Measurements from ENCODE around the gene FZD10. TPM values are rescaled to one million over a fixed set of nuclear protein-coding genes. Genes with fewer than 3 reads are reported as not detected.

FZD10 gene
- polyA plus RNA-seq, 1 experiment: not detected

- no peak for DNase-seq (ENCODE audit: low read depth, low spot score)
- H3K27me3 ChIP-seq (ENCODE audit: control insufficient read depth, insufficient read depth, low read length): no peaks in the 10 kb centered on the region
- TF ChIP-seq, protein P1, sequence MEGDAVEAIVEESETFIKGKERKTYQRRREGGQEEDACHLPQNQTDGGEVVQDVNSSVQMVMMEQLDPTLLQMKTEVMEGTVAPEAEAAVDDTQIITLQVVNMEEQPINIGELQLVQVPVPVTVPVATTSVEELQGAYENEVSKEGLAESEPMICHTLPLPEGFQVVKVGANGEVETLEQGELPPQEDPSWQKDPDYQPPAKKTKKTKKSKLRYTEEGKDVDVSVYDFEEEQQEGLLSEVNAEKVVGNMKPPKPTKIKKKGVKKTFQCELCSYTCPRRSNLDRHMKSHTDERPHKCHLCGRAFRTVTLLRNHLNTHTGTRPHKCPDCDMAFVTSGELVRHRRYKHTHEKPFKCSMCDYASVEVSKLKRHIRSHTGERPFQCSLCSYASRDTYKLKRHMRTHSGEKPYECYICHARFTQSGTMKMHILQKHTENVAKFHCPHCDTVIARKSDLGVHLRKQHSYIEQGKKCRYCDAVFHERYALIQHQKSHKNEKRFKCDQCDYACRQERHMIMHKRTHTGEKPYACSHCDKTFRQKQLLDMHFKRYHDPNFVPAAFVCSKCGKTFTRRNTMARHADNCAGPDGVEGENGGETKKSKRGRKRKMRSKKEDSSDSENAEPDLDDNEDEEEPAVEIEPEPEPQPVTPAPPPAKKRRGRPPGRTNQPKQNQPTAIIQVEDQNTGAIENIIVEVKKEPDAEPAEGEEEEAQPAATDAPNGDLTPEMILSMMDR (IDR thresholded peaks at IDR 0.05; ENCODE audit: low read depth, low read length): no peak
- CTCF ChIA-PET: no interaction called here
- no peak overlapping the region for H3K27ac ChIP-seq (ENCODE audit: low read depth, low read length)
- H3K9me3 ChIP-seq (ENCODE audit: control insufficient read depth, insufficient read depth, low read length): peaks cover 80% of the 10 kb centered on the region
- POLR2A ChIA-PET: no interaction called here
- H3K4me3 ChIP-seq (ENCODE audit: low read depth, low read length): no peak overlapping the region
Measured at GRCh38 chr12:130200445-130200844, 38.2 kb downstream of the FZD10 start.

- Histone ChIP-seq H3K9me3 (ENCODE audit: control insufficient read depth, insufficient read depth, low read length) (peaks cover 81% of the 10 kb centered on the region), H3K4me3 (ENCODE audit: low read depth, low read length) (no peak overlapping the region), H3K27ac (ENCODE audit: low read depth, low read length) (no peak overlapping the region), H3K27me3 (ENCODE audit: control insufficient read depth, insufficient read depth, low read length) (no peaks in the 10 kb centered on the region)
- TF ChIP-seq, protein P1 (IDR thresholded peaks at IDR 0.05; ENCODE audit: low read depth, low read length): no peak
- DNase-seq (ENCODE audit: low read depth, low spot score): no peak
- POLR2A ChIA-PET: no interaction called here
- CTCF ChIA-PET: no interaction called here
Measured at GRCh38 chr12:130201037-130201436, 38.8 kb downstream of the FZD10 start.

- no peaks in the 10 kb centered on the region for H3K27me3 ChIP-seq (ENCODE audit: control insufficient read depth, insufficient read depth, low read length)
- POLR2A ChIA-PET: no interaction called here
- TF ChIP-seq, protein P1 (IDR thresholded peaks at IDR 0.05; ENCODE audit: low read depth, low read length): no peak
- H3K4me3 ChIP-seq (ENCODE audit: low read depth, low read length): no peak overlapping the region
- no peak for DNase-seq (ENCODE audit: low read depth, low spot score)
- CTCF ChIA-PET: no interaction called here
- H3K9me3 ChIP-seq (ENCODE audit: control insufficient read depth, insufficient read depth, low read length): peaks cover 76% of the 10 kb centered on the region
- H3K27ac ChIP-seq (ENCODE audit: low read depth, low read length): no peak overlapping the region
Measured at GRCh38 chr12:130202201-130202600, 39.9 kb downstream of the FZD10 start.

DNA sequence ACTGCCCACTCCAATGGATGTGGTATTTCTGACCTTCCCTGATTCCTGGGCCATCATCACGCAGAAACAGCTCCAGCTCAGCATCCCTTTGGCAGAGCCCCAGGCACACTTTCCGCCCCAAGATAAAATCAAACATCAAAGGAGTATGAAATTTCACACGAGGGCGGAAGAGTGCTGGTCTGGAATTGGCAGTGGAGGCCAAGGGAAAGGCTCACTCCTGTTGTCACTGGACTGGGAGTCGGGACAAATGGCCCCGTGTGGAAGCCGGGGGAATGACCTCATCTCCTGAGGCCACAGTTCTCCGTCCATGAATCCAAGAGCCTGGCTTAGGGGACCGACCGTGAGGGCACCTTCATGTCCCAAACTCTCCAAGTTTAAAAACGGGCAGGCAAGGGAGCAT, 40.9 kb downstream of the FZD10 start:
- H3K4me3 ChIP-seq (ENCODE audit: low read depth, low read length): no peak overlapping the region
- H3K27ac ChIP-seq (ENCODE audit: low read depth, low read length): no peak overlapping the region
- DNase-seq (ENCODE audit: low read depth, low spot score): no peak
- POLR2A ChIA-PET: no interaction called here
- TF ChIP-seq, protein P1 (IDR thresholded peaks at IDR 0.05; ENCODE audit: low read depth, low read length): no peak
- no peaks in the 10 kb centered on the region for H3K27me3 ChIP-seq (ENCODE audit: control insufficient read depth, insufficient read depth, low read length)
- CTCF ChIA-PET: no interaction called here
- peaks cover 68% of the 10 kb centered on the region for H3K9me3 ChIP-seq (ENCODE audit: control insufficient read depth, insufficient read depth, low read length)

DNA sequence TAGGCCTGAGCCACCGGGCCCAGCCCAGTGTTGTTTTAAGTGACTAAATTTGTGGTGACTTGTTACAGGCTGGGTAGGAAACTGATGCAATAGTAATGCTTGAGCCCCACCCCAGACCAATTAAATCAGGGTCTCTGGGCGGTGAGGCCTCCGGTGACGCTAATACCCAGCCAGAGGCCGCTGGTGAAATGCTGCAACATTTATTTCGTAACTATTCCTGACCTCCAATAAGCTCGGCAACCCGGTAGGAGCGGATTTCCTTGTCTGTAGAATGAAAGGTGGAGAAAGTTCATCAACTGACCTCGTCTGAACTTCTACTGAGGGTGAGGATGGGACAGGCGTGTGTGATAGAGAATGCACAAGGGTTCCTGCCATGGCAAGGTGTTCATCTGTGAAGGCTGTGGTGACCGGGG, 42.3 kb downstream of the FZD10 start:
- Histone ChIP-seq H3K27ac (ENCODE audit: low read depth, low read length) (no peak overlapping the region), H3K9me3 (ENCODE audit: control insufficient read depth, insufficient read depth, low read length) (peaks cover 59% of the 10 kb centered on the region), H3K4me3 (ENCODE audit: low read depth, low read length) (no peak overlapping the region), H3K27me3 (ENCODE audit: control insufficient read depth, insufficient read depth, low read length) (no peaks in the 10 kb centered on the region)
- no peak for DNase-seq (ENCODE audit: low read depth, low spot score)
- ChIA-PET POLR2A (no interaction called here), CTCF (no interaction called here)
- TF ChIP-seq, protein P1 (IDR thresholded peaks at IDR 0.05; ENCODE audit: low read depth, low read length): no peak
